ENCODE data around the gene PAFAH2.

DNA sequence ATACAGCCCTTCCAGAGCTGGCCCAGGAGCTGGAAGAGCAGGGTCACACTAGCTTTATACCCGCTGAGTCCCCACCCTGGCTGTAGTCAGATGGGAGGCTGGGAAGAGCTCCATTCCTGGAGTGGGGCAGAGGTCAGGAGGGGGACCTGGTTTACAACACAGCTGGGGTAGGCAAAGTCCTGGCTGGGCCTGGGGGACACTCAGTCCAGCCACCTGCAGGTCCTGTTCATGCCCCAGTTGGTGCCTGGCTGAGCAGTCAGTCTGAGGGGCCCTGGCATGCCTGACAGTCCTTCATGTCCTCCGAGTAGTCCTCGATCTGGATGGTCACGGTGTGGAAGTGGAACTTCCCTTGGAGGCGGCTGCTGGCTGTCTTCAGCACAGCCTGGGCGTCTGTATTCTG is 41.0 kb upstream of the PAFAH2 start:
- TF ChIP-seq POLR2A (IDR thresholded peaks at IDR 0.05), result no peak
- TF ChIP-seq CTCF (IDR thresholded peaks at IDR 0.05), result no peak

Measured in Peyer's patch (tissue), 4 donors.